SJCRH30 (cell line): Measurements from ENCODE around the gene TTF2. TPM values are rescaled to one million over a fixed set of nuclear protein-coding genes. Genes with fewer than 3 reads are reported as not detected.
"Not testable (repeated sequence)": the region's sequence is repeated elsewhere in the genome, so short reads cannot be mapped to it uniquely, and the experiment has no call there.

Source experiments
- DNase-seq, 2 experiments: peaks; one replicate each; pipeline ENCODE4 v3.0.0-alpha.2; 2015 to 2020
- H3K27ac ChIP-seq: fragments of 250-450 bp; sonication (Bioruptor Pico); 2 replicates; pipeline ENCODE4 v1.5.1; 2020; ENCODE audit warnings: mild to moderate bottlenecking, moderate library complexity
- H3K27me3 ChIP-seq: fragments of 250-450 bp; sonication (Bioruptor Pico); 2 replicates; pipeline ENCODE4 v1.5.1; 2020; ENCODE audit warnings: mild to moderate bottlenecking, moderate library complexity
- H3K36me3 ChIP-seq: fragments of 250-450 bp; sonication (Bioruptor Pico); 2 replicates; pipeline ENCODE4 v1.5.1; 2020; ENCODE audit warnings: mild to moderate bottlenecking, moderate library complexity
- H3K4me1 ChIP-seq: fragments of 250-450 bp; sonication (Bioruptor Pico); 2 replicates; pipeline ENCODE4 v1.5.1; 2020; ENCODE audit warnings: mild to moderate bottlenecking, moderate library complexity
- H3K4me3 ChIP-seq: fragments of 250-450 bp; sonication (Bioruptor Pico); 2 replicates; pipeline ENCODE4 v1.5.1; 2020; ENCODE audit warnings: mild to moderate bottlenecking, moderate library complexity
- H3K9me3 ChIP-seq: fragments of 250-450 bp; sonication (Bioruptor Pico); replicated peaks from 2 replicates; pipeline ENCODE4 v1.5.1; 2020; ENCODE audit warnings: mild to moderate bottlenecking, moderate library complexity
- total RNA-seq: library from RNA; depleted of rRNA; stranded (reverse); fragments of >200 nt; shearing (Covaris generic); gene quantifications from 2 replicates; pipeline ENCODE4 v1.2.3, GENCODE V29; 2014

TTF2 gene
- total RNA-seq, 1 experiment from 2014 or later: 58.4 TPM

- Histone ChIP-seq H3K9me3 (no peaks in the 10 kb centered on the region), H3K27me3 (no peaks in the 10 kb centered on the region), H3K36me3 (peaks cover 29% of the 10 kb centered on the region), H3K27ac (no peak overlapping the region), H3K4me1 (no peaks in the 10 kb centered on the region), H3K4me3 (no peak overlapping the region)
- DNase-seq: no peak
Measured at GRCh38 chr1:117114877-117115276, 54.8 kb downstream of the TTF2 start.

DNA sequence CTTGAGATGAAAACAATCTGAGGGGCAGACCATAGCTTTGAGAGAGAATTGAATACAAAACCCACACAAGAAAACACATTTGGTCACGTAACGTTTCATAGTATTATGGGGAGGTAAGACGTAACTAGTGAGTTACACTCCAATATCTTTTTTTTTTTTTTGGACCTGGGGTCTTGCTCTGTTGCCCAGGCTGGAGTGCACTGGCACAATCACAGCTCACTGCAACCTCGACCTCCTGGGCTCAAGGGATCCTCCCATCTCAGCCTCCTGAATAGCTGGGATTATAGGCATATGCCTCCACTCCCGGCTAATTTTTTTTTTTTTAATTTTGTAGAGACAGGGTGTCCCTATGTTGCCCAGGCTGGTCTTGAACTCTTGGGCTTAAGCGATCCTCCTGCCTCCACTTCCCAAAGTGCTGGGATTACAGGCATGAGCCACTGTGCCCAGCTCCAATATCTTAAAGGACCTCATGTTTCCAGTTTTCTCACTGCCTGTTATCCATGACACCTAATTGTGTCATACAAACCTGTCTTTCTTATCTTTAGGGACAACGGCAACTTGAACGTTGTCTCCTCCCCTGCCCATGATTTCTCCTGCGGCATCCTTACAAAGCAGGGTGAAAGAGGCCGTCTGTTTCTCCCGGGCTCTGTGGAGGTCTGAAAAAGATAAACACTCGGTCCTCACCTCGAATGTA, 56.1 kb downstream of the TTF2 start:
- no peak for DNase-seq
- H3K36me3 ChIP-seq: peaks cover 21% of the 10 kb centered on the region

GRCh38 chr1:117116784-117117130, 56.6 kb downstream of the TTF2 start:
- H3K27me3 ChIP-seq: no peaks in the 10 kb centered on the region
- no peak overlapping the region for H3K27ac ChIP-seq
- H3K36me3 ChIP-seq: peaks cover 18% of the 10 kb centered on the region
- no peaks in the 10 kb centered on the region for H3K9me3 ChIP-seq
- H3K4me1 ChIP-seq: peaks cover 2% of the 10 kb centered on the region; the same call in 1 of the 2 replicates
- H3K4me3 ChIP-seq: no peak overlapping the region
- no peak for DNase-seq

More for the DNA sequence above, 56.1 kb downstream of the TTF2 start:
- Histone ChIP-seq H3K9me3 (no peaks in the 10 kb centered on the region), H3K4me1 (peaks cover 2% of the 10 kb centered on the region; the same call in 1 of the 2 replicates), H3K27ac (no peak overlapping the region), H3K27me3 (no peaks in the 10 kb centered on the region), H3K4me3 (no peak overlapping the region)

DNA sequence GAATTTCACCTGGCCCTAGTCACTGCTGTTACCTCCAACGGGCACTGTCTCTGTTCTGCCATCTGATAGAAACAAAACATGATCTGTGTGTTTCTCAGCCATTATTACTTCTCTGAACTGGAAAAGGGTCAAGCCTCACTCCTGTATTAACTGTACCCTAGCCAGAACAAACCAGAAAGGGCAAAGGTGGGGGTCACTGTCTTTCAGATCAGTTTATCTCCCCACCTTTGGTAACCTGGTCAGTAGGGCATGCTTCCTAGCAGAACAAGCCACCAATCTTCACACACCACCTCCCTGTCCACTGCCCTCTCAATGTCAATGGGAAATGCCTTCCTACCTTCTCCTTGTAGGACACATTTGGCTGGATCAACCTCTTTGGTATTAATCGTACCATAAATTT, 57.6 kb downstream of the TTF2 start:
- Histone ChIP-seq H3K4me1 (peaks cover 2% of the 10 kb centered on the region; the same call in 1 of the 2 replicates), H3K4me3 (no peak overlapping the region), H3K27ac (no peak overlapping the region), H3K27me3 (no peaks in the 10 kb centered on the region), H3K36me3 (peaks cover 16% of the 10 kb centered on the region), H3K9me3 (no peaks in the 10 kb centered on the region)
- no peak for DNase-seq

- Histone ChIP-seq H3K9me3 (no peaks in the 10 kb centered on the region), H3K27me3 (no peaks in the 10 kb centered on the region), H3K27ac (no peak overlapping the region), H3K4me3 (no peak overlapping the region), H3K36me3 (peaks cover 12% of the 10 kb centered on the region), H3K4me1 (peaks cover 5% of the 10 kb centered on the region)
- no peak for DNase-seq
Measured at GRCh38 chr1:117118137-117118536, 58.0 kb downstream of the TTF2 start.

DNA sequence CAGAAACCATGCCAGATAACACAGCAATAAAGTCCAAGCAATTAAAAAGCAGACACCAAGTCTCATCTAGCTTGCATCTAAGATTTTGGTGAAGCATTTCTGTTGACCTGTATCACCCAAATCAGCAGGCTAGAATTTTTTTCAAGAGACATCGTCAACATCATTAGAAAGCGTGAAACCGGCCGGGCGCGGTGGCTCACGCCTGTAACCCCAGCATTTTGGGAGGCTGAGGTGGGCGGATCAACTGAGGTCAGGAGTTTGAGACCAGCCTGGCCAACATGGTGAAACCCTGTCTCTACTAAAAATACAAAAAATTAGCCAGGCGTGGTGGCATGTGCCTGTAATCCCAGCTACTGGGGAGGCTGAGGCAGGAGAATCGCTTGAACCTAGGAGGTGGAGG, 59.0 kb downstream of the TTF2 start:
- peaks cover 12% of the 10 kb centered on the region for H3K36me3 ChIP-seq
- not testable (repeated sequence) for DNase-seq, H3K27ac ChIP-seq, H3K4me3 ChIP-seq, H3K4me1 ChIP-seq, H3K27me3 ChIP-seq, H3K9me3 ChIP-seq

GRCh38 chr1:117120774-117121588, 60.9 kb downstream of the TTF2 start:
- DNase-seq: peak; percentile 53 to 77
- peak overlapping the region; percentile 68 for H3K4me3 ChIP-seq
- H3K9me3 ChIP-seq: no peaks in the 10 kb centered on the region
- no peaks in the 10 kb centered on the region for H3K27me3 ChIP-seq
- peak overlapping the region; percentile 100 for H3K27ac ChIP-seq
- H3K36me3 ChIP-seq: no peaks in the 10 kb centered on the region; the same call in 1 of the 2 replicates
- peaks cover 7% of the 10 kb centered on the region for H3K4me1 ChIP-seq

- H3K4me3 ChIP-seq: peak within 1 kb of the TSS; percentile 68
- no peaks in the 10 kb centered on the region; the same call in 1 of the 2 replicates for H3K36me3 ChIP-seq
- no peaks in the 10 kb centered on the region for H3K27me3 ChIP-seq
- DNase-seq: peak; percentile 98
- H3K27ac ChIP-seq: peak within 1 kb of the TSS; percentile 100
- no peaks in the 10 kb centered on the region for H3K9me3 ChIP-seq
- H3K4me1 ChIP-seq: peaks cover 7% of the 10 kb centered on the region
Measured at GRCh38 chr1:117121589-117122329, 61.6 kb downstream of the TTF2 start, which contains the start of gene TRIM45. TRIM45 (minus strand) TSS chr1:117121749; CDS start chr1:117121201, 548 bp downstream.

- Histone ChIP-seq H3K9me3 (no peaks in the 10 kb centered on the region), H3K27ac (peak overlapping the region; percentile 100), H3K4me1 (peaks cover 7% of the 10 kb centered on the region), H3K4me3 (peak overlapping the region; percentile 68), H3K27me3 (no peaks in the 10 kb centered on the region), H3K36me3 (no peaks in the 10 kb centered on the region; the same call in 1 of the 2 replicates)
- peak; percentile 87 to 95 for DNase-seq
Measured at GRCh38 chr1:117122330-117123025, 62.4 kb downstream of the TTF2 start.

DNA sequence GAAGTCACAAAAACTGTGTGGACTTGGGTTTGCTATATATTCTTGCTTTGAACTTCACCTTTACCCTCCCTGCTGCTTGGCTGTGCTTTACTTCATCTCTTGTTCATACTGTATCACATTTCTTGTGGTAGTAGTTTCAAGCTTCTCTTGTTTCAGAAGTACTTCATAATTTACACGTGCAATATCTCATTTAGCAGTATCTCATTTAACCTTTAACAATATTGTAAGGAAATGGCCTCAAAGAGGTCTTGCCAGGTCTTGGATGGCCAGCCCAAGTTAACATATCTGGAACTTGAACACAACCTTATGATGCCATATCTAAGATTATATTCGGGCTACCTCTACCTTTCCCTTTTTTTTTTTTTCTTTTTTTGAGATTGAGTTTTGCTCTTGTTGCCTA, 63.1 kb downstream of the TTF2 start:
- H3K9me3 ChIP-seq: no peaks in the 10 kb centered on the region
- no peak for DNase-seq
- H3K27me3 ChIP-seq: no peaks in the 10 kb centered on the region
- H3K27ac ChIP-seq: peak overlapping the region; percentile 100
- no peaks in the 10 kb centered on the region for H3K36me3 ChIP-seq
- H3K4me1 ChIP-seq: peaks cover 7% of the 10 kb centered on the region
- peak overlapping the region; percentile 68; the same call in 1 of the 2 replicates for H3K4me3 ChIP-seq

DNA sequence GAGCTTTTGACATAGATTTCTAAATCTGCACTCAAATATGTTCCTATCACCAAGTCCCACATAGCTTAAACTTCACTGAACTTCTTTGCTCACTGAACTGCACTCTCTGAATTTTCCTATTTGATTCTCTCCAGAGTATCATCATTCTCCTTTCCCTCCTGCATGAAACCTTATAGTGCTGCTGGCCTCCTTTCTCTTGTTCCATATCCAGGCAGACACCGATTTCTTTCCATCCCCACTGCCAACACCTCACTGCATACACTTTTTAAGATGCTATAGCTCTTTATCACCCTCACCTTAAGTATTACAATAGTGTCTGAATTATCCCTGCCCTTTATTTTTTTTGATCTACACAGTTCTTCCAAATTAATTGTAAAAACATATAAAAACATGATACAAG, 64.5 kb downstream of the TTF2 start:
- peaks cover 7% of the 10 kb centered on the region for H3K4me1 ChIP-seq
- H3K9me3 ChIP-seq: no peaks in the 10 kb centered on the region
- no peaks in the 10 kb centered on the region for H3K36me3 ChIP-seq
- no peak for DNase-seq
- no peak overlapping the region for H3K4me3 ChIP-seq
- H3K27ac ChIP-seq: no peak overlapping the region
- no peaks in the 10 kb centered on the region for H3K27me3 ChIP-seq

DNA sequence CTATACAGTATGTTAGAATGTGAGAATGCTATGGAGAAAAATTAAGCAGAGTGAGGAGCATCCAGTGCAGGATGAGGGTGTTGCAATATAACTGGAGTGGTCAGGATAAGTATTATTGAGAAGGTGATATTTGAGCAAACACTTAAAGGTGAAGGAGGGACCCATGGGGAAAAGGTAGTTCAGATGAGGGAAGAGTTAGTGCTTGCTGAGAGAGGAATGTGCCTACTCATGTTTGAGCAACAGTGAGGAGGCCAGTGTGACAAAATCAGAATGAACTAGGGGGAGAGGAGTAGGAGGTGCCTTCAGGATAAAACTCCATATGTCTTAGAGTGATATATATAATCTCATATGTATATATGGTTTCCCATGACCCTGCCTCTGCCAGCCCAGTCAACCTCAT, 67.7 kb downstream of the TTF2 start:
- H3K4me1 ChIP-seq: peaks cover 5% of the 10 kb centered on the region
- no peak overlapping the region for H3K27ac ChIP-seq
- H3K27me3 ChIP-seq: no peaks in the 10 kb centered on the region
- H3K36me3 ChIP-seq: no peaks in the 10 kb centered on the region
- no peak for DNase-seq
- no peaks in the 10 kb centered on the region for H3K9me3 ChIP-seq
- H3K4me3 ChIP-seq: no peak overlapping the region

DNA sequence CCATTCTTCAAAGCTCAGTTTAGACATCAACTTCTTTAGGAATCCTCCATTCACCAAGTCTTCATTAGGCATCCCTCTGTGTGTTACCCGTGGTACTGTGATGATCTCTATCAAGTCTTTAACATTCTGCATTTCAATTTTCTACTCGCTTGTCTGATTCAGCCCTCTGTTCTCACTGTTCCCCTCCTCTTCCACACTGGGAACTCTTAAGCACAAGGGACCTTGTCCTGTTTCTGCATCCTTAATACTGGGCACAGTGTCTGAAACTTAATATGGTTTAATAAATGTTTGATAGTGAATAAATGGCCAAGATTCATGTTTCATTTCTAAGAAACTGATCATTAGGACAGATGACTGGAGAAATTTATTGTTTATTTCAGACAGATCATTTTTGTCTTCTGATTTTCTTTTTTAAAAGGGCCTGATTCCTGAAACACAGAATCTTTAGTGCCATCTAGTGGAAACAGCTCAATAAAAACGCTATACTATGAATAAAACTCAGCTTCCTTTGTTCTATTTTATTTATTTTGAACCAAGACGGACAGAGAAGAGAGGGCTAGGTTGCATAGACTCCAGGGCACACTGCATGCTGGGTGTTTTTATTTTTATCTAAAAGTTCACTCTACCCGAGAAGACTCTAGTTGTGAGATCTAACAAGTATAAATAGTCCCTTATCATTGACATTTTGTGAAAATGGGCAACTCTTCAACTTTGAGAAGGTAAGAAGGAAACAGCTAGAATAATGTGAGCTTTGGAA, 68.4 kb downstream of the TTF2 start:
- DNase-seq: peak in 1 of 2 experiments; percentile 63
- Histone ChIP-seq H3K36me3 (no peaks in the 10 kb centered on the region), H3K4me3 (no peak overlapping the region), H3K27me3 (no peaks in the 10 kb centered on the region), H3K27ac (no peak overlapping the region), H3K9me3 (no peaks in the 10 kb centered on the region), H3K4me1 (no peaks in the 10 kb centered on the region)

DNA sequence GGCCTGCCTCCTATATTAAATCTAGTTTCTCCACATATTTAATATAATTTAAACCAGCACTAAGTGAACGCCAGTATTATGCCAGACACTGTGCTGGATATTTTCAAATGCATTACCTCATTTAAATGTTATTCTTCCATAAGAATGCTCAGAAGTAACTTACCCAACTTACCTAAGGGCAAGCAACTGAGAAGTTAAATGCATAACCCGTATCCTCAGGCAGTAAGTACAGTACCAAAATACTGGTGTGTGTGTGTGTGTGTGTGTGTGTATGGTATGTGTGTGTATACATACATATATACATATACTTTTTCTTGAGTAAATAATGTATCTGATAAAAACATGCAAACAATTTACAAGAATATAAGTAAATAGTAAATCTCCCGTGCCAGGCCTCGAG, 70.4 kb downstream of the TTF2 start:
- Histone ChIP-seq H3K27me3 (no peaks in the 10 kb centered on the region), H3K4me1 (no peaks in the 10 kb centered on the region), H3K4me3 (no peak overlapping the region), H3K27ac (no peak overlapping the region), H3K9me3 (0 out of 2 replicates have a peak, but pooled peaks cover under 1% of the 10 kb centered on the region), H3K36me3 (no peaks in the 10 kb centered on the region)
- DNase-seq: no peak
